ENCODE measurements around the gene MTMR10. TPM values are rescaled to one million over a fixed set of nuclear protein-coding genes. Genes with fewer than 3 reads are reported as not detected.

Gene MTMR10
- total and polyA plus RNA-seq, 11 donors = 8.6 to 38.9 (median 27.7) TPM

DNA sequence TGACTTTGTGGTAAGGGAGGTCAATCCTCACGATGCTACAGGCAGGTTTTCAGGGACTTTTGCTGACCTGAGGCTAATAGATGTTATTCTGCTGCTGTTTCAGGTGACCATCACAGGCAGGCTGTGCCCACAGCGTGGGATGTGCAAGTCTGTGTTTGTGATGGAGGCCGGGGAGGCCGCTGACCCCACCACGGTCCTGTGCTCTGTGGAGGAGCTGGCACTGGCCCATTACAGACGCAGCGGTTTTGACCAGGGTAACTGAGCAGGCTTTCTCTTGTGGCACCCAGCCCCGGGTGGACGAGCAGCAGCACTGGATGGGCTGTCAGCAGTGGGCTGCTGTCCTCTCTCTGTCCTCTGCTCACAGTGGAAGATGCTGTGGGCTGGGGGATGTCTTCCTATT lies 65.7 kb downstream of the MTMR10 start:
- 90 to 96% (median 93%) methylated on average over 5 to 9 of the region's 9 CpGs for WGBS, 4 donors
- no peaks in the 10 kb centered on the region for H3K27me3 ChIP-seq
- H3K4me1 ChIP-seq = peaks cover 0 to 37% (median 25%) of the 10 kb centered on the region in 12 donors
- no peaks in the 10 kb centered on the region for H3K9me3 ChIP-seq
- intact Hi-C loops (cut with DNase I) = loop anchor here in 1 of 10 donors (10.0 kb wide), 1 partner anchor 59 kb away; no protein-coding TSS in a partner anchor
- H3K36me3 ChIP-seq = peaks cover 0 to 94% (median 76%) of the 10 kb centered on the region in 9 donors
- ATAC-seq = no peak
- no peak overlapping the region for H3K4me3 ChIP-seq
- TF ChIP-seq, protein P1, sequence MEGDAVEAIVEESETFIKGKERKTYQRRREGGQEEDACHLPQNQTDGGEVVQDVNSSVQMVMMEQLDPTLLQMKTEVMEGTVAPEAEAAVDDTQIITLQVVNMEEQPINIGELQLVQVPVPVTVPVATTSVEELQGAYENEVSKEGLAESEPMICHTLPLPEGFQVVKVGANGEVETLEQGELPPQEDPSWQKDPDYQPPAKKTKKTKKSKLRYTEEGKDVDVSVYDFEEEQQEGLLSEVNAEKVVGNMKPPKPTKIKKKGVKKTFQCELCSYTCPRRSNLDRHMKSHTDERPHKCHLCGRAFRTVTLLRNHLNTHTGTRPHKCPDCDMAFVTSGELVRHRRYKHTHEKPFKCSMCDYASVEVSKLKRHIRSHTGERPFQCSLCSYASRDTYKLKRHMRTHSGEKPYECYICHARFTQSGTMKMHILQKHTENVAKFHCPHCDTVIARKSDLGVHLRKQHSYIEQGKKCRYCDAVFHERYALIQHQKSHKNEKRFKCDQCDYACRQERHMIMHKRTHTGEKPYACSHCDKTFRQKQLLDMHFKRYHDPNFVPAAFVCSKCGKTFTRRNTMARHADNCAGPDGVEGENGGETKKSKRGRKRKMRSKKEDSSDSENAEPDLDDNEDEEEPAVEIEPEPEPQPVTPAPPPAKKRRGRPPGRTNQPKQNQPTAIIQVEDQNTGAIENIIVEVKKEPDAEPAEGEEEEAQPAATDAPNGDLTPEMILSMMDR (IDR thresholded peaks at IDR 0.05) = no peak
- TF ChIP-seq POLR2A (IDR thresholded peaks at IDR 0.05) = no peak
- H3K27ac ChIP-seq = no peak overlapping the region
- DNase-seq = no peak

DNA sequence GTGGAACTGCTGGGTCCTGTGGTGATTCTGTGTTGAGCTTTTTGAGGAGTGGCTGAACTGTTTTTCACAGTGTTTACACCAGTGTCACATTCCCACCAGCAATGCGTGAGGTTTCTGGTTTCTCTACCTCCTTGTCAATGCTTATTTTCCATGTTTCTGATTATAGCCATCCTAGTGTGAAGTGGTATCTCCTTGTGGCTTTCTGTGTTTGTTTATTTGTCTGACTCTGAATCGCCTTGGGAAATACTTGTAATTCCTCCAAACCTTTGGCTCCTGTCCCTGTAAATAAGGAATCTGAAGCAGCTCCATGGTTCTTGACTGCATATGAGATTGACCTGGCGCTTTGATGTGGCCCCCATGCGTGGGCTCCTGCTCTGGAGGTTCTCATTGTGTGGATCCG lies 67.1 kb downstream of the MTMR10 start:
- DNase-seq = no peak
- 85 to 91% (median 90%) methylated on average over 5 of the region's 5 CpGs for WGBS, 4 donors
- intact Hi-C loops (cut with DNase I) = loop anchor here in 2 of 10 donors (5.0 to 10.0 kb wide), 2 partner anchors 58 to 60 kb away; no protein-coding TSS in a partner anchor
- peaks cover 0 to 98% (median 80%) of the 10 kb centered on the region in 9 donors for H3K36me3 ChIP-seq
- H3K27me3 ChIP-seq = no peaks in the 10 kb centered on the region
- ATAC-seq = no peak
- H3K4me3 ChIP-seq = no peak overlapping the region
- peaks cover 0 to 47% (median 25%) of the 10 kb centered on the region in 12 donors for H3K4me1 ChIP-seq
- TF ChIP-seq POLR2A (IDR thresholded peaks at IDR 0.05) = no peak
- TF ChIP-seq, protein P1 (IDR thresholded peaks at IDR 0.05) = no peak
- no peaks in the 10 kb centered on the region for H3K9me3 ChIP-seq
- H3K27ac ChIP-seq = peak overlapping the region in 3 of 12 donors; percentile 67 to 83 (median 70)

DNA sequence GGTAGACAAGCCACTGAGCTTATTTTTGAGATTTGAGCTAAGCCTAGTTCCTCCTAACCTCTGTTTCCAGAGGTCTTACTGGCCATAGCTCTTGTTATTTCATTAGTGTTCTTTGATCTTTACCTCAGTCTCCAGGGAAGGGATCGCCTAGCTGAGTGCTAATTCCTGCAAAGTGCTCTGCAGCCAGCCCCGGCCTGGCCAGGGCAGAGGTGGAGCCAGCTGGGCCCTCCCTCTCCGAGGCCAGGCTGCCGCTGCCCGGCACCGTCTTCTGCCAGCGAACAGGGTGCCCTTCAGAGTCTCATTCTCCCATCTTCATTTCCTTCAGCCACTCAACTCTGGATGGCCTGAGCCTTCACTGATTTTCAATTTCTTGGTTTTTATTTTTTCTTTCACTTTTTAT lies 68.0 kb downstream of the MTMR10 start:
- TF ChIP-seq, protein P1 (IDR thresholded peaks at IDR 0.05) = no peak
- no peak for TF ChIP-seq POLR2A (IDR thresholded peaks at IDR 0.05)
- Histone ChIP-seq H3K27me3 (no peaks in the 10 kb centered on the region), H3K9me3 (no peaks in the 10 kb centered on the region), H3K36me3 (peaks cover 0 to 98% (median 85%) of the 10 kb centered on the region in 9 donors), H3K4me3 (no peak overlapping the region), H3K4me1 (peaks cover 0 to 52% (median 26%) of the 10 kb centered on the region in 12 donors), H3K27ac (peak overlapping the region in 11 of 12 donors; percentile 40 to 83 (median 67))
- intact Hi-C loops (cut with DNase I) = loop anchor here in 2 of 10 donors (5.0 to 10.0 kb wide), 2 partner anchors 59 to 61 kb away; no protein-coding TSS in a partner anchor
- ATAC-seq (peak in 3 of 4 donors; percentile 82 to 87 (median 84)), DNase-seq (peak in 4 of 5 donors; percentile 35 to 68 (median 43))
- whole genome bisulfite sequencing, 4 donors = 21 to 44% (median 42%) methylated on average over 7 of the region's 7 CpGs

DNA sequence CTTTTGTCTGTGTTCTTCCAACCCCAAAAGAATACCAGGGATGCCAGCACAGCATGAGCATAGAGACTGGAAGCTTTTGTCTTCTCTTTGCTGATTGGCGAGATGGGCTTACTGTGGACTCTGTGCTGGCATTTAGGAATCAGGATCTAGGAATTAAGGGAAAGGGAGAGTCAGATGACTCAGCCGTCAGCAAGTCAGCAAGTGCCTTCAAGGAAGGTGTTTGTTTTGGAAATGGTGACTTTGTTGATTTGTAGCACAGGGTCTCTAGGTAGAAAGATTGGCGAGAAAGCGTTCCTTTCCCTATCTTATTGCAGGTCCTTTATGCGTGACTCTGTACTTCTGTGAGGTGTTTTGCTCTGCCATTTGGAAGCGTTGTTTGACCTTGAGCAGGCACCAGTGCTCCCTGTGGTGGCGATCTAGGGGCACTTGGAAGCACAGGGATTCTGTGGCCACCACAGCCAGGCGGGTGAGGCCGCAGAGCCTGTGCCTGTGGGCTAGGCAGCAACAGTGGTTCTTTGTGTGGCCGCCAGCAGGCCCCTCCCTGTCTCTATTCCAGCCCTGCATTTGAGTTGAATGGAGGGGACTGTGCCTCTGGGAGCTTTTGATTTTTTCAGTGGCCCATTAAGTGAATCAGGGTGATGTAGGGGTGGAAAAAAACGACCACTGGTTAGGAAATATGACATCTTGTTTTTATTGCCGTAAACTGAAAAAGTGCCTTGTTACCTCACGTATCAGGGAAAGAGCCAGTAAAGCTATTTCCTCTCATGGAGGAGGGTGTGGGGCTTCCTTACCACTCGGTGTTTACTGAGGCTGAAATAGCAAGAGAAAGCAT lies 68.7 kb downstream of the MTMR10 start:
- no peak overlapping the region for H3K4me3 ChIP-seq
- H3K27ac ChIP-seq = peak overlapping the region; percentile 15 to 83 (median 67)
- H3K9me3 ChIP-seq = no peaks in the 10 kb centered on the region
- 58 to 63% (median 60%) methylated on average over 13 to 14 of the region's 14 CpGs for WGBS, 4 donors
- H3K27me3 ChIP-seq = no peaks in the 10 kb centered on the region
- DNase-seq (peak in 1 of 5 donors; percentile 37), ATAC-seq (peak; percentile 14 to 53 (median 36))
- peaks cover 0 to 99% (median 87%) of the 10 kb centered on the region in 9 donors for H3K36me3 ChIP-seq
- TF ChIP-seq, protein P1 (IDR thresholded peaks at IDR 0.05) = no peak
- TF ChIP-seq POLR2A (IDR thresholded peaks at IDR 0.05) = no peak
- H3K4me1 ChIP-seq = peaks cover 0 to 60% (median 28%) of the 10 kb centered on the region in 12 donors
- intact Hi-C loops (cut with DNase I) = loop anchor here in 2 of 10 donors (5.0 to 10.0 kb wide), 2 partner anchors 60 to 62 kb away; no protein-coding TSS in a partner anchor

All from heart left ventricle (tissue), 16 donors.